Activated T-cell treated with anti-CD3 and anti-CD28 coated beads, Interleukin-2, amount 50 U/mL, for 72 hours (primary cell): Measurements from ENCODE around the gene ARMH1. TPM values are rescaled to one million over a fixed set of nuclear protein-coding genes. Genes with fewer than 3 reads are reported as not detected.

Experiments
- ATAC-seq, 2 donors: fragments of 150-1000 bp; cut with Tn5 transposase; replicated peaks in 1 of 2; 2 replicates each; pipeline ENCODE4 v1.10.0; 2021; ENCODE audit warnings: moderate library complexity in 2 of 2, mild to moderate bottlenecking in 1 of 2
- DNase-seq, 2 donors: peaks; one replicate each; pipeline ENCODE4 v3.0.0; 2021 to 2022; ENCODE audit warnings: mixed read lengths in 1 of 2
- H3K27ac Mint-ChIP-seq: one replicate; pipeline ENCODE4 v1.8.0; 2022; ENCODE audit warnings: mild to moderate bottlenecking, moderate library complexity, mixed read lengths
- H3K27me3 Mint-ChIP-seq: one replicate; pipeline ENCODE4 v1.8.0; 2022; ENCODE audit warnings: low read depth, mixed read lengths
- H3K36me3 Mint-ChIP-seq, 2 donors: one replicate each; pipeline ENCODE4 v1.8.0; 2022; ENCODE audit warnings: mixed read lengths in 2 of 2, mild to moderate bottlenecking in 1 of 2; ENCODE audit not compliant: insufficient read depth in 2 of 2
- H3K4me1 Mint-ChIP-seq: one replicate; pipeline ENCODE4 v1.8.0; 2022; ENCODE audit warnings: low read depth, mixed read lengths
- H3K4me3 Mint-ChIP-seq, 2 donors: one replicate each; pipeline ENCODE4 v1.8.0; 2022; ENCODE audit warnings: mild to moderate bottlenecking in 2 of 2, mixed read lengths in 2 of 2, moderate library complexity in 2 of 2
- H3K9me3 Mint-ChIP-seq, 2 donors: one replicate each; pipeline ENCODE4 v1.8.0; 2022; ENCODE audit warnings: mixed read lengths in 2 of 2
- total RNA-seq, 2 donors: library from RNA; stranded (reverse); gene quantifications; one replicate each; pipeline ENCODE4 v1.2.3, GENCODE V29; 2022

Gene ARMH1
- total RNA-seq, 2 donors from 2014 or later, result 108 to 123 TPM

GRCh38 chr1:44637702-44638411, 36.7 kb upstream of the ARMH1 start:
- no peaks in the 10 kb centered on the region for H3K27me3 Mint-ChIP-seq
- no peaks in the 10 kb centered on the region for H3K9me3 Mint-ChIP-seq
- no peak for DNase-seq
- ATAC-seq, result no peak
- H3K36me3 Mint-ChIP-seq, result peaks cover 0 to 14% of the 10 kb centered on the region in 2 donors
- H3K4me1 Mint-ChIP-seq, result peaks cover 22% of the 10 kb centered on the region
- no peak overlapping the region for H3K27ac Mint-ChIP-seq
- no peak overlapping the region for H3K4me3 Mint-ChIP-seq

GRCh38 chr1:44640200-44640853, 34.2 kb upstream of the ARMH1 start:
- DNase-seq (no peak), ATAC-seq (no peak)
- peaks cover 2 to 16% of the 10 kb centered on the region in 2 donors for H3K36me3 Mint-ChIP-seq
- no peak overlapping the region for H3K4me3 Mint-ChIP-seq
- H3K27ac Mint-ChIP-seq, result no peak overlapping the region
- no peaks in the 10 kb centered on the region for H3K27me3 Mint-ChIP-seq
- H3K4me1 Mint-ChIP-seq, result no peaks in the 10 kb centered on the region
- no peaks in the 10 kb centered on the region for H3K9me3 Mint-ChIP-seq

GRCh38 chr1:44641126-44642102, 33.1 kb upstream of the ARMH1 start:
- no peak overlapping the region for H3K4me3 Mint-ChIP-seq
- H3K27ac Mint-ChIP-seq, result peak overlapping the region; percentile 53
- ATAC-seq (no peak), DNase-seq (no peak)
- H3K36me3 Mint-ChIP-seq, result peaks cover 2 to 9% of the 10 kb centered on the region in 2 donors
- no peaks in the 10 kb centered on the region for H3K4me1 Mint-ChIP-seq
- H3K27me3 Mint-ChIP-seq, result no peaks in the 10 kb centered on the region
- H3K9me3 Mint-ChIP-seq, result no peaks in the 10 kb centered on the region

GRCh38 chr1:44642255-44642654, 32.3 kb upstream of the ARMH1 start:
- Mint-ChIP-seq H3K4me3 (no peak overlapping the region), H3K27ac (peak overlapping the region; percentile 11), H3K4me1 (no peaks in the 10 kb centered on the region), H3K9me3 (no peaks in the 10 kb centered on the region), H3K27me3 (no peaks in the 10 kb centered on the region), H3K36me3 (peaks cover 2 to 6% of the 10 kb centered on the region in 2 donors)
- no peak for DNase-seq
- no peak for ATAC-seq

GRCh38 chr1:44642925-44643324, 31.6 kb upstream of the ARMH1 start:
- Mint-ChIP-seq H3K27ac (peak overlapping the region; percentile 2), H3K27me3 (no peaks in the 10 kb centered on the region), H3K9me3 (no peaks in the 10 kb centered on the region), H3K4me1 (no peaks in the 10 kb centered on the region), H3K36me3 (peaks cover 2 to 4% of the 10 kb centered on the region in 2 donors), H3K4me3 (no peak overlapping the region)
- no peak for ATAC-seq
- DNase-seq, result no peak

- Mint-ChIP-seq H3K9me3 (no peaks in the 10 kb centered on the region), H3K4me3 (no peak overlapping the region), H3K27me3 (no peaks in the 10 kb centered on the region), H3K4me1 (no peaks in the 10 kb centered on the region), H3K36me3 (peaks cover 2 to 4% of the 10 kb centered on the region in 2 donors), H3K27ac (no peak overlapping the region)
- ATAC-seq, result no peak
- DNase-seq, result no peak
Observed at GRCh38 chr1:44643721-44644334, 30.7 kb upstream of the ARMH1 start.

DNA sequence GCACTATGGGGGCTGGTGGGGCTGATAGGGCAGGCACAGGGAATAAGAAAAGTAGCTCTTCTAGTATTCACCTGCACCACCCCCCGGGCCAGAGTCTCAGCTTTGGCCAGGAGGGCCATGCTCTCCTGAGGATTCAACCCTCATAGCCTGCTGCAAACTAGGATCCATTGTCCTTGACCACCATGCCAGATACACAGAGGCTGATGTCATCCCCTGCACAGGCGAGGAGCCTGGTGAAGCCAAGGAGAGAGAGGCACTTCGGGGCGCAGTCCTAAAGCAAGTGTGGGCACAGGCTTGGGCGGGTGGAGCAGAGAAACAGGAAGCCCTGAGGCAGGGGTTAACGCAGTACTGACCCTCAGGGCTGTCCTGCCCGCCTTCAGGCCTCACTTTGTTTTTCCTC, 29.7 kb upstream of the ARMH1 start:
- ATAC-seq (no peak), DNase-seq (no peak)
- H3K9me3 Mint-ChIP-seq, result no peaks in the 10 kb centered on the region
- no peaks in the 10 kb centered on the region for H3K27me3 Mint-ChIP-seq
- H3K4me3 Mint-ChIP-seq, result no peak overlapping the region
- no peak overlapping the region for H3K27ac Mint-ChIP-seq
- no peaks in the 10 kb centered on the region for H3K4me1 Mint-ChIP-seq
- H3K36me3 Mint-ChIP-seq, result peaks cover 2 to 9% of the 10 kb centered on the region in 2 donors

DNA sequence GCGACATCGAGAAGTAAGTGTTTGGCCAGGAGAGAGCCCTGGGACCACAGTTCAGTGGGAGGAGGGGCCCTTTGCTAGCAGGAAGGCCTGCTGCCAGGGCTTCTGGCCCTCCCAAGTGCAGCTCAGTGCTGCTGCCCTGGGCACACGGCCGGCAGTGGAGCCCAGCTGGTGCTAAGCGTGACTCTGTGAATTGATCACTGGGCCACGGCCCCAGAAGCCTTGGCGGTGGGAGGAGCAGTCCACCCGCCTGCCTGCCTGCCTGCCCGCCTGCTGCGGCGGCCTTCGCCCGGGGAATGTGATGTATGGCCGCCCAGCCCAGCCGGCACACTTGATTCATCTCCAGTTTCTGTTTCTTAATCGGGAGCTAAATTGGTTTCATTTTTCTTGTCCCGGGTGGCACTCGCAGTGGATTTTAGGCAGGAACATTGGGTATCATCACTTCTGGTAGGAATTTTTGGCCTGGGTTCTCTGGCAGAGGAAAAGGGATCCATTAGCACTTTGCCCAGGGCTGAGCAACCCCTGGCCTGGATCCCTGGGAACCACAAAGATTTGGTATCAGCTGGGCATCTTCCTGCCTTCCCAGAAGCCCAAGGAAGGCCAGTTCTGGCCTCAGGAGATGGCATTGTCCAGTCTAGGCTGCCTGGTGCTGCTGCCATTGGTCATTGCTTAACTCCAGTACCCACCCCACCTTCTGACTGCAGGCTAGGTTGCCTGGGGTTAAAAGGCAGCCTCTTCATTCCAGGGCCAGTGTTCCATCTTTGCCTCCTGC, 28.9 kb upstream of the ARMH1 start:
- ATAC-seq (no peak), DNase-seq (no peak)
- Mint-ChIP-seq H3K4me3 (no peak overlapping the region), H3K27me3 (no peaks in the 10 kb centered on the region), H3K4me1 (no peaks in the 10 kb centered on the region), H3K36me3 (peaks cover 2 to 10% of the 10 kb centered on the region in 2 donors), H3K27ac (no peak overlapping the region), H3K9me3 (no peaks in the 10 kb centered on the region)

- Mint-ChIP-seq H3K9me3 (no peaks in the 10 kb centered on the region), H3K36me3 (peaks cover 2 to 13% of the 10 kb centered on the region in 2 donors), H3K27ac (no peak overlapping the region), H3K4me3 (no peak overlapping the region), H3K4me1 (no peaks in the 10 kb centered on the region), H3K27me3 (no peaks in the 10 kb centered on the region)
- ATAC-seq (no peak), DNase-seq (no peak)
Observed at GRCh38 chr1:44646261-44647110, 28.0 kb upstream of the ARMH1 start.

- Mint-ChIP-seq H3K4me3 (no peak overlapping the region), H3K4me1 (no peaks in the 10 kb centered on the region), H3K27me3 (no peaks in the 10 kb centered on the region), H3K36me3 (peaks cover 2 to 13% of the 10 kb centered on the region in 2 donors), H3K27ac (no peak overlapping the region), H3K9me3 (no peaks in the 10 kb centered on the region)
- DNase-seq (no peak), ATAC-seq (no peak)
Observed at GRCh38 chr1:44647896-44648295, 26.6 kb upstream of the ARMH1 start.

GRCh38 chr1:44648529-44649250, 25.8 kb upstream of the ARMH1 start:
- H3K4me1 Mint-ChIP-seq, result no peaks in the 10 kb centered on the region
- no peak overlapping the region for H3K27ac Mint-ChIP-seq
- peaks cover 2 to 13% of the 10 kb centered on the region in 2 donors for H3K36me3 Mint-ChIP-seq
- H3K4me3 Mint-ChIP-seq, result no peak overlapping the region
- no peaks in the 10 kb centered on the region for H3K9me3 Mint-ChIP-seq
- ATAC-seq (no peak), DNase-seq (no peak)
- no peaks in the 10 kb centered on the region for H3K27me3 Mint-ChIP-seq
